ENCODE results near the gene PDZRN3.

Gene PDZRN3

GRCh38 chr3:73379465-73379864 is 245.3 kb downstream of the PDZRN3 start:
- no peak for DNase-seq

- DNase-seq, result no peak
Measured at GRCh38 chr3:73378207-73378606, 246.5 kb downstream of the PDZRN3 start.

DNA sequence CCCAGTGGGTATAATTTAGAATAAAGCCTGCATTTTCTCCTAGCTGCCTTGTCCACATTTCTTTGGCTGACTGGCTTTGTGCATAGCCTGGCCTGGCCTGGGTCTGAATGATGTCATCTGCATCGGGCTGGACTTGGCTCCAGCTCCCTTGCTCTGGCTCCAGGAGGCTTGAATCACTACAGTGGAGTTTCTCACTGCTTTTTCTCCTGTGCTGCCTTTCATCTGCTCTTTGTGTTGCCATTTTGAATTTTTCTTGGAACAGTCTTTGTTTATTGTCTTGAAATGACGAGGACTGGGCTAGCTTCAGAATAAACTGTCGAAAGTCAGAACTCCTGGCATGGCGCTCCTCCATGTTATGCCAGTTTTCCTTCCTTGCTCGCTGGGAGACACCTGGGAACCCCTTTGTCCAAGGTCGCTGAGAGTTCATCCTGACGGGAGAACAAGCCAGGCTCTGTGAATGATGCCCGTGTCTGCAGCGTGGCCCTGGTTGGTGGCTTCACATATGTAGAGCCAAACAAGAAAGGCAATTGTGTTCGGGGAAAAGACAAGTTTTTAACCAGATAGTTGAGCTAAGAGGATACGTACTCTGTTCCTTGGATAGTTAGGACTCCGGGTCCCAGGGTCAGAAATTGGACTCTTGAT is 258.9 kb downstream of the PDZRN3 start:
- no peak for DNase-seq

DNA sequence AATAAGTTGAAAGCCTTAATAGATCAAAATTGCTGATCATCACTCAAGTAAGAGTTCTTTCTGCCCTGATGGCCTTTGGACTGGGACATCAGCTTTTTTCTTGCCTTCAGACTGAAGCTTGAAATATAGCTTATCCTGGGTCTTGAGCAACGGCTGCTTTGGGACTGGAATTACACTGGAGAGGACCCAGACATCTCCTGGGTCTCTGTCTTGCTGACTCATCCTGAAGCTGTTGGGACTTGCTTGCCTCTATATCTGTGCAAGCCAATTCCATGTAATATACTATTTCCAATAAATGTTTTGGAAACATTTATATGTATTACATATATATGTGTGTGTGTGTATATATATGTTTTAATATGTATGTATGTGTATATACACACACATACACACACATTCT is 260.2 kb downstream of the PDZRN3 start:
- no peak for DNase-seq

DNA sequence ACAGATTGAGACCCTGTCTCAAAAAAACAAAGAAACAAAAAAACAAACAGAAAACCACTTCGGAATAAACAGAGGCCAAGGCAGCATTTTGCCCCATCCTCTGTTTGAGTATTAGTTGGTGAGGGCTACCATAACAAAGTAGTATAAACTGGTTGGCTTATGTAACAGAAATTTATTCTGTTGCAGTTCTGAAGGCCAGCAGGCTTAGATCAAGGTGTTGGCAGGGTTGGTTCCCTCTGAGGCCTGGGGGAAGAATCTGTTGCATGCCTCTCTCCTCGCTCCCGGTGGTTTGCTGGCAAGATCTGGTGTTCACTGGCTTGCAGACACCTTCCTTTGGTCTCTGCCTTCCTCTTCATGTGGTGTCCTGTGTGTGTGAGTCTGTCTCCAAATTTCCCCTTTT is 261.6 kb downstream of the PDZRN3 start:
- DNase-seq, result no peak

DNA sequence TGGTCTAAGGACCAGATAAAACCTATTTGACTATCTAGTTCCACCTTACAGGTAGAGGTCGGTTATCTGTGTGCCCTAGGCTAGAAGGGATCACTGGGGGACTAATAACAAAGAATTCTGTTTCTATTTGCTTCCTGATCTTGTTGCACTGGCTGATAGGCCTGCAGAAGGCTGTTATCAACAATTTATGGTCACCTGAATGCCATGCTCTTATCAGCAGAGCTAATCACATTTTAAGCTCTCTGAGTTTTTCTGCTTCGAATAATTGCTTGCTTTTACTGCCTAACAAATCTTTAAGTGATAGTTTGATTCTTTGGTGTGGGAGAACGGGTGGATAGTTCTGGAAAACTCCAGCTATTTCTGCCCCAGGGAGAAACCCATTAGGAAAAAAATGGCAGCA is 263.1 kb downstream of the PDZRN3 start:
- DNase-seq, result no peak

DNA sequence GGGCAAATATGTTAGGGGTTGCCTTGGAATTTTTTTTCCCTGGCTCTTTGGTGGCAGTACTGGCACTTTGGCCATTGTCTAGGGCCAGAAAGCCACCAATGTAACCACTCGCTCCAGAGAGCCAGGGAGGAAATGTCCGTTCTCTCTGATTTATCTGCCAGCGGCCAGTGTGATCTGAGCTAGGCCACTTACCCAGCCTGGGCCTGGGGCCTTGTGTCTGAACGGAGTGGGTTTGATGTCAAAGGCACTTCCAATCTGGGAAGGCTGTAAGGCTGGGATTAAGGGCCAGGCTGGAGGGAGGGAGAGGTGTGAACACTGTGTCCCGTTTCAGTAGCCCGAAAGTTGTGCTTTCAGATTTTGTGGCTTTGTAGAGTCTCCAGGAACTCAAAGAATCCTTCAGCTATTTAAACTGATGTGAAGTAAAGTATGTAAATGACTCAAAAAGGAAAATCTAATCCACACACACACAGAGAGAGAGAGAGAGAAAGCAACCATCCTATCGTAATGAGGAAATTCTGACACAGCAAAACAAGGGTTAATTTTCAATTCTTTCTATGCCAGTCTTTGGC is 271.0 kb downstream of the PDZRN3 start:
- no peak for DNase-seq

DNA sequence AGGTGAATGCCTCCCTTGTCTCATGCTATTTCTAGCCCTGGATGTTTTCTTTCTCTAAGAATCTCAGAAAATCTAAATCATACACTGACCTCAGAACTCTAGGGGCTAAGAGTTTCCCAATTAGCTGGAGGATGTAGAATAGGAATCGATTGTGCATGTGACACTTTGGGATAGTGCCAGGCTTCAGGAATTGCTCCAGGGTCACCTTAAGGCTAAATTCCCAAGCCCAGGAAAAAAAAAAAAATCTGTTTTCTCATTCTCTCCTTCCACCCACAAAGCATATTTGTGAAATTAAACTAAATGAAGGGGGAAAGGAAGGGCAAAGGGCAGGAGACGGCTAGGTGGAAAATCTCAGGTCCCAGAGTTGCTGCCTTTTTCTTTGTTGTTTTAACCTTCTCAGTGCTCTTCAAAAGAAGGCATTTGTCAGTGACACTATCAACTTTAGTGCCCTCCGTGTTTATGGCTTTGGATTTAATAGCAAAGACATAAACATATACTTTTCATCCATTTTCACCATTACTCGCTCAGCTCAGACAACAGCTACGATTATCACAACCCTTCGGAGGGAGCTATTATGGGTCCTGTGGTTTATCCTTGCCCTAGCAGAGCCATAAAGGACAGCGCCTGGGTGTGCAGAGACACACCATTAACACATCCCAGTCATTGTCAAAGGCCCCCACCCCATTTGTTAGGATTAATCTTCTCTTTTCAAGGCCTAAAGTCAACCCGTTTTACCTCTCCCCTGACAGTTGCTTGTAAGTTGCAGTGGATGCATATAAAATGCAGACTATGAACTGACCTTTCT is 271.7 kb downstream of the PDZRN3 start:
- DNase-seq, result no peak

- no peak for DNase-seq
Measured at GRCh38 chr3:73351423-73352071, 273.2 kb downstream of the PDZRN3 start.

DNA sequence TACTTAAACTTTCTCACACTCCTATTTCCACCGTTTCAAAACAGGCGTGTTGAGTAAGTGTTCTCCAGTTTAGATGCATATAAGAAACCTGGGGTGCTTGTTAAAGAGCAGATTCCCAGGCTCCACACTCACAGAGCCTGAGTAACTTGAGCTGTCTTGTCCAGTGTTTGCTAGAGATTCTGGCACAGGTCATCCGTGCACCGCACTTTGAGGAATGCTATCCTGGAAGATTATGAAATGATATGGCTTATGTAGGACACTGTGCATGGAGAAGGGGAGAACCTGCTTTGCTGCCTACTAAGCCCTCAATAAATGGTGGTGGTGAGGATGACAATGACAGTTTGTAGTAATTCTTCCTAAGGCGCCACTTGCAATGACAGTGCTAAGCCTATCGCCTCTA is 273.7 kb downstream of the PDZRN3 start:
- no peak for DNase-seq

DNA sequence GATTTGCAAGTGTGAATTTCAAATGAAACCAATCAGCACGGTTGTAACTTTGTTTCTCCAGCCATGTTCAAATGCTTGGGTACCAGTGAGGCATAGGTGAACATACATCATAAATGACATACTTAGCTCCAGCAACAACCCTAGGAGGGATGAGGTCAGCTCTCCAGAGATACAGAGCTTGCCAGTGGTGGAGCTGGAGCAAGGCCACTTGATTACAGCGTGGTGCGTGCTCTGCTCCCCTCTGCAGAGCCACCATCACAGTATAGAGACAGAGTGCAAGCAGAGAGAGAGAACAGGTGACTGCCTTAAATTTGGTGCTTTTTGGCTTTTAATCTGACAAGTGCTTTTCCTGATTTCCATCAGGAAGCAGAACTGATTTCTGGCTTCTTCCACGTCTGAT is 275.1 kb downstream of the PDZRN3 start:
- DNase-seq, result no peak

- no peak for DNase-seq
Measured at GRCh38 chr3:73342077-73342476, 282.7 kb downstream of the PDZRN3 start.

- no peak for DNase-seq
Measured at GRCh38 chr3:73341272-73341935, 283.3 kb downstream of the PDZRN3 start.

GRCh38 chr3:73332558-73332957 is 292.2 kb downstream of the PDZRN3 start:
- no peak for DNase-seq

Measured in CD4-positive, alpha-beta T cell treated with Interleukin-4 for 4 hours (primary cell).